Esophagus muscularis mucosa (tissue), 4 donors: ENCODE data around the gene PNMA6A. TPM values are rescaled to one million over a fixed set of nuclear protein-coding genes. Genes with fewer than 3 reads are reported as not detected.
"Not testable (repeated sequence)": the region's sequence is repeated elsewhere in the genome, so short reads cannot be mapped to it uniquely, and the experiment has no call there.

ENCODE experiments used
- DNase-seq: peaks from one replicate; pipeline ENCODE4 v3.0.0-alpha.2; 2017; ENCODE audit errors: extremely low spot score
- H3K27ac ChIP-seq, 4 donors: fragments of 200-600 bp; sonication (generic); replicated peaks in 1 of 4; 1 replicate in 3 of 4; 2 replicates in 1 of 4; pipeline ENCODE4 v1.5.1; 2016 to 2019; ENCODE audit warnings: mild to moderate bottlenecking in 1 of 4
- H3K27me3 ChIP-seq, 4 donors: fragments of 200-600 bp; sonication (generic); one replicate each; pipeline versions ENCODE4 v1.5.1 to v1.6.0; 2016 to 2019
- H3K36me3 ChIP-seq, 4 donors: fragments of 200-600 bp; sonication (generic); one replicate each; pipeline ENCODE4 v1.5.1; 2016 to 2019
- H3K4me1 ChIP-seq, 4 donors: fragments of 200-600 bp; sonication (generic); one replicate each; pipeline ENCODE4 v1.5.1; 2016 to 2019
- H3K4me3 ChIP-seq, 4 donors: fragments of 200-600 bp; sonication (generic); 1 replicate in 2 of 4; 2 replicates in 2 of 4; pipeline ENCODE4 v1.5.1; 2016 to 2019; ENCODE audit warnings: mild to moderate bottlenecking in 4 of 4, moderate library complexity in 1 of 4
- H3K9me3 ChIP-seq, 4 donors: fragments of 200-600 bp; sonication (generic); 1 replicate in 3 of 4; 2 replicates in 1 of 4; pipeline ENCODE4 v1.5.1; 2016 to 2019
- EP300 ChIP-seq: sonication (generic); formaldehyde crosslinking; IDR thresholded peaks from one replicate; pipeline ENCODE4 v1.6.1; 2017; ENCODE audit warnings: antibody characterized with exemption
- POLR2A ChIP-seq: fragments of 450-650 bp; IDR thresholded peaks from one replicate; pipeline ENCODE4 v1.6.1; 2017; ENCODE audit warnings: antibody characterized with exemption, moderate library complexity, mild to moderate bottlenecking, low read depth
- POLR2AphosphoS5 ChIP-seq, 2 donors: sonication (generic); formaldehyde crosslinking; IDR thresholded peaks; one replicate each; pipeline ENCODE4 v1.6.1; 2017; ENCODE audit warnings: antibody characterized with exemption in 2 of 2
- WGBS: methylation state at CpG from one replicate; pipeline ENCODE4 v1.1.5; 2018; 5-methylcytosine and 5-hydroxymethylcytosine counted together
- intact Hi-C: fragments of 100-400 bp; cut with DNase I; formaldehyde crosslinking; loops from one replicate; pipeline ENCODE4 v1.15.1; 2023
- total RNA-seq, 4 donors: library from RNA; depleted of rRNA; stranded (reverse); fragments of >200 nt; gene quantifications; one replicate each; pipeline versions ENCODE4 v1.1.0 to v1.2.1, GENCODE V29; 2016
- TF ChIP-seq, protein P1 (sequence below), 3 experiments: fragments of 200-600 bp in 2 of 3; fragments of 450-650 bp in 1 of 3; sonication (generic) in 2 of 3; IDR thresholded peaks; one replicate each; pipeline ENCODE4 v1.5.1; 2017 to 2019; ENCODE audit warnings: antibody characterized with exemption in 3 of 3, mild to moderate bottlenecking in 2 of 3, moderate library complexity in 1 of 3

Gene PNMA6A
- 1 to 10 TPM; 1.2 to 3.7 (median 2.7) TPM for total RNA-seq

DNA sequence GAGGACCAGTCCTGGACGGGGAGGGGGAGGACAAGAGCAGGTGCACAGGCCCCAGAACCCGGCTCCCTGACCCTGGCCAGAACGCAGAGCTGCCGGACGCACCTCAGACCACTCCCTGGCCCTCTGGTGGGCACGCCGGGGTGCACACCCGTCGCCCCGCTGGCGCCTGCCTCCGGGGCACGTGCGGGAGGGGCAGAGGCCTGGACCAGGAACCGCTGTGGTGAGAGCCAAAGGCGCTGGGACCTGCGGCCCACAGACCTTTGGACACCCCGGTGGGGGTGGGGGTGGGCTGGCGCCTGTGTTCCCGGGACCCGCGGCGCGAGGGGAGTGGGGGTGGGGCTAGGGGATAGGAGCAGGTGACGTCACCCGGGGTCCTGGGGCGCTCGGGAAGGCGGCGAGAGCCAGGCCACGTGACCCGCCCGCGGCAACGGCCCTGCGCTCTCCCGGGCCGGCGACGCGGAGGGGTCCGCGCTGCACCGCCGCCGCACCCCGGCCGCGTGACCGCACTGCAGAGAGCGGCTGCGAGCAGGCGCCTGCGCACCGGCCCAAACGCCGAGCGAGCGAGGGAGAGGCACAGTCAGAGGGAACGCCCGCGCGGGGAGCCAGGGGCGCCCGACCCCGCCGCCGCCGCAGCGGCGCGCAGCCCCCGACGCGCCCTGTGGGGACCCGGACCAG, at the start of gene PNMA6A:
Gene PNMA6A (plus strand): TSS at position 546 of the 675 bp plus-strand sequence. CDS start 609 bp downstream, outside the sequence.
- H3K27me3 ChIP-seq, H3K27ac ChIP-seq, H3K36me3 ChIP-seq, H3K4me3 ChIP-seq, intact Hi-C loops, H3K9me3 ChIP-seq, DNase-seq, H3K4me1 ChIP-seq: not testable (repeated sequence)
- WGBS = no CpG with 5 or more reads among the region's 76 CpGs

DNA sequence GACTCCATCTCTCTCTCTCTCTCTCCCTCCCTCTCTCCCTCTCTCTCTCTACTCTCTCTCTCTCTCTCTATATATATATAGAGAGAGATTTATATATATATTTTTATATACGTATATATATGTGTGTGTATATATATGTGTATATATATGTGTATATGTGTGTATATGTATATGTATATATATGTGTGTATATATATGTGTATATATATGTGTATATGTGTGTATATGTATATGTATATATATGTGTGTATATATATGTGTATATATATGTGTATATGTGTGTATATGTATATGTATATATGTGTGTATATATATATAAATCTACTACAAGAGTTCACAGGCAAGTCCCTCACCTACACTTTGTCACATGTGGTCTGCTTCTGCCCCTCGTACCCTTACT, 45.8 kb upstream of the PNMA6A start:
- intact Hi-C loops, DNase-seq, H3K9me3 ChIP-seq, H3K27ac ChIP-seq, H3K4me3 ChIP-seq, H3K27me3 ChIP-seq, H3K36me3 ChIP-seq, H3K4me1 ChIP-seq: not testable (repeated sequence)
- WGBS = 65% methylated on average over 2 of the region's 2 CpGs

- H3K27ac ChIP-seq, H3K4me1 ChIP-seq, H3K4me3 ChIP-seq, H3K36me3 ChIP-seq, H3K27me3 ChIP-seq, intact Hi-C loops, H3K9me3 ChIP-seq, DNase-seq: not testable (repeated sequence)
- 65% methylated on average over 4 of the region's 11 CpGs for WGBS
Measured at GRCh38 chrX:153028487-153028886, 43.8 kb upstream of the PNMA6A start.

- no peak overlapping the region for H3K4me3 ChIP-seq
- no peaks in the 10 kb centered on the region for H3K27me3 ChIP-seq
- intact Hi-C loops = no loop called here
- peaks cover 0 to 7% (median 5%) of the 10 kb centered on the region in 4 donors for H3K4me1 ChIP-seq
- WGBS = 67% methylated on average over 2 of the region's 2 CpGs
- DNase-seq = no peak
- TF ChIP-seq POLR2AphosphoS5 (IDR thresholded peaks at IDR 0.05) = no peak
- TF ChIP-seq POLR2A = no peak
- no peak for TF ChIP-seq EP300
- no peak overlapping the region for H3K27ac ChIP-seq
- H3K36me3 ChIP-seq = no peaks in the 10 kb centered on the region
- H3K9me3 ChIP-seq = no peaks in the 10 kb centered on the region
Measured at GRCh38 chrX:153029162-153029561, 43.1 kb upstream of the PNMA6A start.

DNA sequence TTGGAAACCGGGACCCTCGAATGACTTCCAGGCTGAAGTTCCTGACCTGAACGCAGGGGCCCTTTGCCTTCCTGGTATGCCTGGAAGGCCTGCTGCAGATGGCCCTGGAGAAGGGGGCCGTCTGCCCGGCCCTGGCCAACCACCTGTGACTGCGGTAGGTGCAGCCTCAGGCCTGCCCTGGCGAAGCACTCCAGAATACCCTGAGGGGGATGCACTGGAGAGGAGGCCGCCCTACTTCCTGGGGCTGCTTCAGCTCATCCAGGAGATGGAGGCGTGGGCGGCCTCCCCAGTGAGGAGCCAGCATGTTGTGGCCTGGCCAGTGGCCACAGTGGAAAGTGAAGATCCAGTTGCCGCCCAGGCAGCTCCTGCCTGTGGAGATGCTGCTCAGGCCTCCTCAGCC, 42.4 kb upstream of the PNMA6A start:
- Histone ChIP-seq H3K27me3 (no peaks in the 10 kb centered on the region), H3K36me3 (no peaks in the 10 kb centered on the region), H3K27ac (no peak overlapping the region), H3K4me1 (peaks cover 0 to 7% (median 5%) of the 10 kb centered on the region in 4 donors), H3K9me3 (no peaks in the 10 kb centered on the region), H3K4me3 (no peak overlapping the region)
- WGBS = 100% methylated on average over 3 of the region's 11 CpGs
- TF ChIP-seq POLR2A = no peak
- no peak for TF ChIP-seq EP300
- no peak for TF ChIP-seq POLR2AphosphoS5 (IDR thresholded peaks at IDR 0.05)
- TF ChIP-seq, protein P1, sequence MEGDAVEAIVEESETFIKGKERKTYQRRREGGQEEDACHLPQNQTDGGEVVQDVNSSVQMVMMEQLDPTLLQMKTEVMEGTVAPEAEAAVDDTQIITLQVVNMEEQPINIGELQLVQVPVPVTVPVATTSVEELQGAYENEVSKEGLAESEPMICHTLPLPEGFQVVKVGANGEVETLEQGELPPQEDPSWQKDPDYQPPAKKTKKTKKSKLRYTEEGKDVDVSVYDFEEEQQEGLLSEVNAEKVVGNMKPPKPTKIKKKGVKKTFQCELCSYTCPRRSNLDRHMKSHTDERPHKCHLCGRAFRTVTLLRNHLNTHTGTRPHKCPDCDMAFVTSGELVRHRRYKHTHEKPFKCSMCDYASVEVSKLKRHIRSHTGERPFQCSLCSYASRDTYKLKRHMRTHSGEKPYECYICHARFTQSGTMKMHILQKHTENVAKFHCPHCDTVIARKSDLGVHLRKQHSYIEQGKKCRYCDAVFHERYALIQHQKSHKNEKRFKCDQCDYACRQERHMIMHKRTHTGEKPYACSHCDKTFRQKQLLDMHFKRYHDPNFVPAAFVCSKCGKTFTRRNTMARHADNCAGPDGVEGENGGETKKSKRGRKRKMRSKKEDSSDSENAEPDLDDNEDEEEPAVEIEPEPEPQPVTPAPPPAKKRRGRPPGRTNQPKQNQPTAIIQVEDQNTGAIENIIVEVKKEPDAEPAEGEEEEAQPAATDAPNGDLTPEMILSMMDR (IDR thresholded peaks at IDR 0.05) = no peak
- intact Hi-C loops = loop anchor here (5.0 kb wide), 1 partner anchor 477 kb away; no protein-coding TSS in a partner anchor
- no peak for DNase-seq

- Histone ChIP-seq H3K9me3 (no peaks in the 10 kb centered on the region), H3K36me3 (no peaks in the 10 kb centered on the region), H3K4me1 (peaks cover 0 to 7% (median 5%) of the 10 kb centered on the region in 4 donors), H3K4me3 (no peak overlapping the region), H3K27ac (no peak overlapping the region), H3K27me3 (no peaks in the 10 kb centered on the region)
- WGBS = 85% methylated on average over 8 of the region's 12 CpGs
- no peak for DNase-seq
- intact Hi-C loops = loop anchor here (5.0 kb wide), 1 partner anchor 476 kb away; no protein-coding TSS in a partner anchor
- no peak for TF ChIP-seq EP300
- no peak for TF ChIP-seq POLR2A
- TF ChIP-seq, protein P1 (IDR thresholded peaks at IDR 0.05) = no peak
- no peak for TF ChIP-seq POLR2AphosphoS5 (IDR thresholded peaks at IDR 0.05)
Measured at GRCh38 chrX:153030801-153031200, 41.5 kb upstream of the PNMA6A start.
